GM10248 (cell line): ENCODE measurements around the gene CFAP61.

ENCODE experiments used
- CTCF ChIA-PET: fragments of 300-600 bp; sonication (Branson Sonifier 250); formaldehyde crosslinking; extraction: SDS; loops from one replicate; lab custom pipeline; 2021; ENCODE audit warnings: antibody characterized with exemption; lab: Yijun Ruan, JAX
- POLR2A ChIA-PET: fragments of 350-650 bp; sonication (Branson Sonifier 250); formaldehyde crosslinking; extraction: SDS; loops from one replicate; lab custom pipeline; 2020; ENCODE audit warnings: antibody characterized with exemption; lab: Yijun Ruan, JAX
- DNase-seq: peaks from one replicate; pipeline ENCODE4 v3.0.0; 2012; ENCODE audit errors: extremely low spot score
- CTCF ChIP-seq: IDR thresholded peaks from 2 replicates; pipeline ENCODE4 v1.5.1; 2012; ENCODE audit warnings: mild to moderate bottlenecking, low read depth; ENCODE audit errors: extremely low read depth, missing control alignments, control extremely low read depth

The CFAP61 gene

DNA sequence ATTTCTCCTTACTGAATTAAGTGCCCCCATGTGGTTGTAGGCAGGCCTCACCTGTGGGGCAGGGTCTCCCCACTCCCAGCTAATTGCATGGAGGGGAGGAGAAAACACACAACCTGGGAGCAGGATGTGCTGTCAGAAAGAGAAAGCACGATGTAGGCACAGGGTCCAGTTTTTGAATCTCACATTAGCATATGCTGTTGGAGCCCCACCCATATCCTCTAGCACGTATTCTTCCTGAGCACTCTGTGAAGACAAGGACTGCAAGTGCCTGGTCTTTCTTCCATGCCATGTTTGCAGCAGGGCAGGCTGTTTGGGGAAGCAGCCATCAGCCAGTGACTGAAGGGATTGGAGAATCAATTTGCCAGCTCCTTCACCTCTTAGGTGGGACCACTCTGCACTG is 108.2 kb downstream of the CFAP61 start:
- TF ChIP-seq CTCF: no peak
- ChIA-PET POLR2A (no interaction called here), CTCF (no interaction called here)
- no peak for DNase-seq

DNA sequence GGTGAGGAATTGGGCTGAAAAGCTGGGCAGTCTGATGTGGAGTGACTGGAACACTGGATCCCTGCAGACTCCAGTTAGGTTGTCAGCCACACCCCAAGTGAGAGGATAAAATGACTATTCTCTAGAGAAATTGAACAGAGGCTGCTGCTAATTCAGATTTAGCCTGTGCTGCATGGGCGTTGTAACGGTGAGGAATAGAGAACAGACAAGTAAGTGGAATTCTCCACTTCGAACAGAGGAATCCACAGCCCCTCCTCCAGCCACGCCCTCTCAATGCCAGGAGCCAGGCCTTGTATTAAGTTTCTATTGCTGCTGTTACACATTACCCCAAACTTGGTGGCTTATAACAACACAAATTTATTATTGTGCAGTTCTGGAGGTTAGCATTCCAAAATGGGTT is 109.3 kb downstream of the CFAP61 start:
- ChIA-PET CTCF (interaction anchor here (1.7 kb wide), 1 partner anchor 61 kb away, joined by 3 read pairs; no protein-coding TSS in a partner anchor), POLR2A (no interaction called here)
- no peak for TF ChIP-seq CTCF
- no peak for DNase-seq

GRCh38 chr20:20167698-20168097 is 115.4 kb downstream of the CFAP61 start:
- ChIA-PET CTCF (interaction anchor here (1.5 kb wide), 1 partner anchor 69 kb away, joined by 4 read pairs; no protein-coding TSS in a partner anchor), POLR2A (no interaction called here)
- TF ChIP-seq CTCF: no peak
- DNase-seq: no peak

- no peak for TF ChIP-seq CTCF
- DNase-seq: no peak
- ChIA-PET POLR2A (no interaction called here), CTCF (no interaction called here)
Observed at GRCh38 chr20:20173254-20173653, 120.9 kb downstream of the CFAP61 start.

DNA sequence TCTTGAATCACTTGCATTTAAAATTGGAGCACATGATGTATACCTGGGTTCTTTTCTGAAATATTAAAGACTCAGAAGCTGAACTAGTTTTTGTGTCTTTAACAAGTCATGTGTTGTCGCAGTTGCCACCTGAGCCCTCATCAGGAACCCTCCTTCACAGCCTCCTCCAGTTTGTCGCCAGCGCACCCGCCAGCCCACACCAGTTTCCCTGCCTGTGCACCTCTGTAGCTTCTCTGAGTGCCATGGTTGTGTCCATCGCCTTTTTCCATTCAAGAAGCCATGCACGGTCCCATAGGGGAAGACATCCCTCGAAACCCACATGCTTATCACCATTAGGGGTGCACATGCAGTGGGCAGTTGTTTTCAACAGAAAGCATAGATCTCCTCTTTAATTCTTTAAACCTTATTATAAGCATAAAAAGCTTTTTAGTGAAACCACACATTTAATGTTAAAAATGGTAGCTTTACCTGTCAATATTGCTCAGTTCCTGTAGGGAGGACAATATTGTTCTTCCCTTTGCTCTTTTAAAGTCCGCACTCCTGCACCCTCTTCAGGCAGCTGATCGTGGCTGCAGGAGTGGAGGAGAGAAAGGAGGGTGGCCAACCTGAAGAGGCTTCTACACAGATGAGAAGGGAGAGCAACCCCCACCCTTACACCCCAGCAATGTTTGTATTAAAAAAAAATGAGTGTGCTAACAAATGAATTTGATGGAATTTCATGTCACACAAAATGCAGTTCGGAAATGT is 121.9 kb downstream of the CFAP61 start:
- ChIA-PET POLR2A (no interaction called here), CTCF (no interaction called here)
- TF ChIP-seq CTCF: no peak
- no peak for DNase-seq

DNA sequence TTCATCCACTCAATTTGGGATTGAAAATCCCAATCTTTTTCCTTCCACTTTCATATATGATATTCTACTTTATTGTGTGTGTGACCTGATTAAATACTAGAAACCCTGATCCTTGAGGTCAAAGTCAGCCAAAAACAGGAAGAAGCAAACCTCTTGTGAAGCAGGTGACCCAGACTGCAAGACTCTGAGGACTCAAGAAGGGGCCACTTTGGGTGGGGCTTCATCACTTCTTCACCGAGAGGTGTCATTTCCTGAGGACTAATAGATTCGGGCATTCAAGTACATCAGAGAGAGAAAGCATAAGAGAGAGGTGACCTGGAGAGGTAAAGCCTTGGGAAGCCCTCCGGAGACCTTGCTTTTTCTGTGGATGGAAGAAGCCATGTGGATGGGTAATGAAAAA is 129.0 kb downstream of the CFAP61 start:
- no peak for TF ChIP-seq CTCF
- DNase-seq: no peak
- ChIA-PET CTCF (interaction anchor here (0.6 kb wide), 1 partner anchor 42 kb away, joined by 3 read pairs; no protein-coding TSS in a partner anchor), POLR2A (no interaction called here)

- TF ChIP-seq CTCF: peak; percentile 37
- ChIA-PET POLR2A (no interaction called here), CTCF (interaction anchor here (0.9 to 1.6 kb wide), 4 partner anchors 13 to 56 kb away, joined by 3 to 4 read pairs (median 3); no protein-coding TSS in a partner anchor)
- DNase-seq: no peak
Observed at GRCh38 chr20:20184149-20184548, 131.8 kb downstream of the CFAP61 start.
